ENCODE data around the gene ZNF175.
"Not testable (repeated sequence)": the region's sequence is repeated elsewhere in the genome, so short reads cannot be mapped to it uniquely, and the experiment has no call there.

Gene ZNF175

GRCh38 chr19:51593138-51593890 lies 22.2 kb downstream of the ZNF175 start:
- DNase-seq, result no peak

- DNase-seq, result peak; percentile 97
Measured at GRCh38 chr19:51593969-51594773, 23.1 kb downstream of the ZNF175 start.

GRCh38 chr19:51594774-51595109 lies 23.7 kb downstream of the ZNF175 start:
- no peak for DNase-seq

- DNase-seq, result no peak
Measured at GRCh38 chr19:51595190-51596175, 24.4 kb downstream of the ZNF175 start.

- no peak for DNase-seq
Measured at GRCh38 chr19:51598159-51598915, 27.3 kb downstream of the ZNF175 start.

GRCh38 chr19:51599084-51599483 lies 28.0 kb downstream of the ZNF175 start:
- no peak for DNase-seq

GRCh38 chr19:51600940-51601580 lies 30.0 kb downstream of the ZNF175 start:
- DNase-seq, result no peak

GRCh38 chr19:51602189-51602854 lies 31.2 kb downstream of the ZNF175 start:
- DNase-seq, result no peak

- no peak for DNase-seq
Measured at GRCh38 chr19:51607077-51607476, 36.0 kb downstream of the ZNF175 start.

GRCh38 chr19:51607920-51608562 lies 37.0 kb downstream of the ZNF175 start:
- DNase-seq, result no peak

GRCh38 chr19:51610576-51610975 lies 39.5 kb downstream of the ZNF175 start:
- no peak for DNase-seq

- DNase-seq, result no peak
Measured at GRCh38 chr19:51614789-51615188, 43.7 kb downstream of the ZNF175 start.

- no peak for DNase-seq
Measured at GRCh38 chr19:51615991-51616390, 44.9 kb downstream of the ZNF175 start.

GRCh38 chr19:51621178-51621577 lies 50.1 kb downstream of the ZNF175 start:
- DNase-seq, result no peak

- DNase-seq, result no peak
Measured at GRCh38 chr19:51626675-51627074, 55.6 kb downstream of the ZNF175 start.

GRCh38 chr19:51627491-51628138 lies 56.5 kb downstream of the ZNF175 start:
- DNase-seq, result no peak

- DNase-seq, result no peak
Measured at GRCh38 chr19:51628153-51628939, 57.3 kb downstream of the ZNF175 start.

- DNase-seq, result not testable (repeated sequence)
Measured at GRCh38 chr19:51630315-51630714, 59.2 kb downstream of the ZNF175 start, which contains the start of gene SIGLEC5. SIGLEC5 (minus strand) TSS chr19:51630401; CDS start chr19:51630335, 66 bp downstream.

- DNase-seq, result no peak
Measured at GRCh38 chr19:51632126-51632525, 61.0 kb downstream of the ZNF175 start.

Data from NCI-H526 treated with DMSO at 0.1 percent for 48 hours (cell line).